NB4 (cell line): Measurements from ENCODE around the gene DOCK4.

Source experiments
- MYC ChIP-seq: IDR thresholded peaks from 2 replicates; pipeline ENCODE4 v1.6.1; 2011; ENCODE audit warnings: low read depth, low read length
- POLR2A ChIP-seq: IDR thresholded peaks from 2 replicates; pipeline ENCODE4 v1.6.1; 2011; ENCODE audit warnings: mild to moderate bottlenecking; ENCODE audit not compliant: insufficient read length; ENCODE audit errors: extremely low read depth
- TF ChIP-seq, protein P1 (sequence below): IDR thresholded peaks from one replicate; pipeline ENCODE4 v1.5.1; 2012; ENCODE audit warnings: low read depth, low read length

DNA sequence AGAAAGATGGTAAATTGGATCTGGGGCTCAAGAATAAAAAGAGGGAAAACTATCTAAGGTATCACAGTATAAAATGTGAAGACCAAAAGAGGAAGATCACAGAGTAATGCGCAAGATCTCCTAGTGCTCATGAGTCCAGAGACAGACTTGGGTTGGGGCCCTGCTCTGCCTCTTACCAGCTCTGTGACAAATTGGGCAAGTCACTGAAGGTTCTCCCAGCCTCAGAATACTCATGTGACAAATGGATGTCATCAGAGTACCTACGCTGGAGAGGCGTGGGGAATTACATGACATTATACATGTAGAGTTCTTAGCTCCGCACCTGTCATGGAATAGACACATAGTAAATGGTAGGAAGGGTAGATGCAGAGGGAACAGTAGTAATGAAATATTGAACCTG lies 124.4 kb downstream of the DOCK4 start:
- TF ChIP-seq POLR2A, result no peak
- TF ChIP-seq, protein P1, sequence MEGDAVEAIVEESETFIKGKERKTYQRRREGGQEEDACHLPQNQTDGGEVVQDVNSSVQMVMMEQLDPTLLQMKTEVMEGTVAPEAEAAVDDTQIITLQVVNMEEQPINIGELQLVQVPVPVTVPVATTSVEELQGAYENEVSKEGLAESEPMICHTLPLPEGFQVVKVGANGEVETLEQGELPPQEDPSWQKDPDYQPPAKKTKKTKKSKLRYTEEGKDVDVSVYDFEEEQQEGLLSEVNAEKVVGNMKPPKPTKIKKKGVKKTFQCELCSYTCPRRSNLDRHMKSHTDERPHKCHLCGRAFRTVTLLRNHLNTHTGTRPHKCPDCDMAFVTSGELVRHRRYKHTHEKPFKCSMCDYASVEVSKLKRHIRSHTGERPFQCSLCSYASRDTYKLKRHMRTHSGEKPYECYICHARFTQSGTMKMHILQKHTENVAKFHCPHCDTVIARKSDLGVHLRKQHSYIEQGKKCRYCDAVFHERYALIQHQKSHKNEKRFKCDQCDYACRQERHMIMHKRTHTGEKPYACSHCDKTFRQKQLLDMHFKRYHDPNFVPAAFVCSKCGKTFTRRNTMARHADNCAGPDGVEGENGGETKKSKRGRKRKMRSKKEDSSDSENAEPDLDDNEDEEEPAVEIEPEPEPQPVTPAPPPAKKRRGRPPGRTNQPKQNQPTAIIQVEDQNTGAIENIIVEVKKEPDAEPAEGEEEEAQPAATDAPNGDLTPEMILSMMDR, result no peak
- no peak for TF ChIP-seq MYC
